K562 (cell line): ENCODE data around the gene MATK.

Experiments used
- ATF1 ChIP-seq, 2 experiments: fragments of 450-650 bp in 1 of 2; IDR thresholded peaks; 2 replicates each; pipeline ENCODE4 v1.6.1; 2016; ENCODE audit warnings: missing compliant biosample characterization in 1 of 2, missing genetic modification characterization in 1 of 2
- EZH2 ChIP-seq: IDR thresholded peaks from 2 replicates; pipeline ENCODE4 v1.6.1; 2012; ENCODE audit warnings: low read depth, mild to moderate bottlenecking, inconsistent platforms, low read length, borderline replicate concordance
- FOXM1 ChIP-seq, 2 experiments: fragments of 450-650 bp in 1 of 2; sonication (generic) in 1 of 2; formaldehyde crosslinking in 1 of 2; IDR thresholded peaks; 2 replicates each; pipeline versions ENCODE4 v1.6.1 to v1.9.0; 2017 to 2022; ENCODE audit warnings: low read depth in 2 of 2, mild to moderate bottlenecking in 2 of 2, missing genetic modification reagents in 1 of 2, moderate library complexity in 1 of 2
- POLR2AphosphoS2 ChIP-seq: IDR thresholded peaks from 2 replicates; pipeline ENCODE4 v1.6.1; 2012; ENCODE audit warnings: low read length, improper control_type of control experiment
- PURB ChIP-seq: sonication (generic); formaldehyde crosslinking; IDR thresholded peaks from 2 replicates; pipeline ENCODE4 v1.9.0; 2021; ENCODE audit warnings: low read depth, mild to moderate bottlenecking, missing genetic modification reagents
- SIN3A ChIP-seq, 2 experiments: fragments of 150-350 bp in 1 of 2; IDR thresholded peaks; 2 replicates each; pipeline ENCODE4 v1.6.1; 2011 to 2016; ENCODE audit warnings: borderline replicate concordance in 2 of 2, low read depth in 2 of 2, low read length in 2 of 2, mild to moderate bottlenecking in 2 of 2, moderate library complexity in 2 of 2; ENCODE audit not compliant: control insufficient read depth in 1 of 2
- SMAD2 ChIP-seq: fragments of 150-350 bp; IDR thresholded peaks from 2 replicates; pipeline ENCODE4 v1.6.1; 2014; ENCODE audit warnings: low read depth, mild to moderate bottlenecking, low read length
- SMC3 ChIP-seq: conservative IDR thresholded peaks from 2 replicates; pipeline ENCODE4 v1.6.1; 2011; ENCODE audit warnings: low read depth, low read length, improper control_type of control experiment; ENCODE audit not compliant: insufficient read depth
- SNRNP70 ChIP-seq: fragments of 200-400 bp; formaldehyde crosslinking; optimal IDR thresholded peaks from 2 replicates; pipeline ENCODE3; 2017; ENCODE audit warnings: low read depth, low read length
- TAF1 ChIP-seq: IDR thresholded peaks from 2 replicates; pipeline ENCODE4 v1.6.1; 2011; ENCODE audit warnings: mild to moderate bottlenecking, low read length, moderate library complexity; ENCODE audit not compliant: insufficient read depth, control insufficient read depth, severe bottlenecking; ENCODE audit errors: extremely low read depth
- TF ChIP-seq, protein P1 (sequence below): sonication (generic); formaldehyde crosslinking; IDR thresholded peaks from 2 replicates; pipeline ENCODE4 v1.9.0; 2022; ENCODE audit warnings: mild to moderate bottlenecking, missing genetic modification reagents
- TF ChIP-seq, protein P2 (sequence below): fragments of 250-450 bp; sonication (Bioruptor Pico); IDR thresholded peaks from 2 replicates; pipeline ENCODE4 v1.5.0; 2022; ENCODE audit warnings: mild to moderate bottlenecking
- TF ChIP-seq, protein P3 (sequence below), 3 experiments: IDR thresholded peaks in 2 of 3; conservative IDR thresholded peaks in 1 of 3; 2 replicates each; pipeline ENCODE4 v1.5.1; 2011 to 2012; ENCODE audit warnings: low read length in 3 of 3, mild to moderate bottlenecking in 3 of 3, control low read depth in 2 of 3, improper control_type of control experiment in 1 of 3, inconsistent platforms in 1 of 3, low read depth in 1 of 3, mixed read lengths in 1 of 3, moderate library complexity in 1 of 3; ENCODE audit not compliant: insufficient read depth in 2 of 3
- TF ChIP-seq, protein P4 (sequence below): fragments of 450-650 bp; formaldehyde crosslinking; IDR thresholded peaks from 2 replicates; pipeline ENCODE4 v1.4.0; 2022; ENCODE audit warnings: missing genetic modification characterization

- TF ChIP-seq FOXM1 (IDR thresholded peaks at IDR 0.05; ENCODE audit: low read depth) (no peak), FOXM1 (CRISPR knock-in tag; IDR thresholded peaks at IDR 0.05; ENCODE audit: low read depth) (no peak), SNRNP70 (no peak), SMAD2 (no peak), SIN3A (IDR thresholded peaks at IDR 0.05; ENCODE audit: borderline replicate concordance in 2 of 2, control insufficient read depth in 1 of 2, low read depth in 2 of 2, low read length in 2 of 2) (no peak), EZH2 (no peak), PURB (CRISPR knock-in tag) (no peak), POLR2AphosphoS2 (no peak), ATF1 (CRISPR knock-in tag; IDR thresholded peaks at IDR 0.05) (no peak), ATF1 (tag; IDR thresholded peaks at IDR 0.05) (no peak), SMC3 (no peak), TAF1 (no peak)
- TF ChIP-seq, protein P1, sequence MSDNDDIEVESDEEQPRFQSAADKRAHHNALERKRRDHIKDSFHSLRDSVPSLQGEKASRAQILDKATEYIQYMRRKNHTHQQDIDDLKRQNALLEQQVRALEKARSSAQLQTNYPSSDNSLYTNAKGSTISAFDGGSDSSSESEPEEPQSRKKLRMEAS (CRISPR knock-in tag), result no peak
- TF ChIP-seq, protein P2, sequence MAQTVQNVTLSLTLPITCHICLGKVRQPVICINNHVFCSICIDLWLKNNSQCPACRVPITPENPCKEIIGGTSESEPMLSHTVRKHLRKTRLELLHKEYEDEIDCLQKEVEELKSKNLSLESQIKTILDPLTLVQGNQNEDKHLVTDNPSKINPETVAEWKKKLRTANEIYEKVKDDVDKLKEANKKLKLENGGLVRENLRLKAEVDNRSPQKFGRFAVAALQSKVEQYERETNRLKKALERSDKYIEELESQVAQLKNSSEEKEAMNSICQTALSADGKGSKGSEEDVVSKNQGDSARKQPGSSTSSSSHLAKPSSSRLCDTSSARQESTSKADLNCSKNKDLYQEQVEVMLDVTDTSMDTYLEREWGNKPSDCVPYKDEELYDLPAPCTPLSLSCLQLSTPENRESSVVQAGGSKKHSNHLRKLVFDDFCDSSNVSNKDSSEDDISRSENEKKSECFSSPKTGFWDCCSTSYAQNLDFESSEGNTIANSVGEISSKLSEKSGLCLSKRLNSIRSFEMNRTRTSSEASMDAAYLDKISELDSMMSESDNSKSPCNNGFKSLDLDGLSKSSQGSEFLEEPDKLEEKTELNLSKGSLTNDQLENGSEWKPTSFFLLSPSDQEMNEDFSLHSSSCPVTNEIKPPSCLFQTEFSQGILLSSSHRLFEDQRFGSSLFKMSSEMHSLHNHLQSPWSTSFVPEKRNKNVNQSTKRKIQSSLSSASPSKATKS (CRISPR knock-in tag), result no peak
- TF ChIP-seq, protein P3, sequence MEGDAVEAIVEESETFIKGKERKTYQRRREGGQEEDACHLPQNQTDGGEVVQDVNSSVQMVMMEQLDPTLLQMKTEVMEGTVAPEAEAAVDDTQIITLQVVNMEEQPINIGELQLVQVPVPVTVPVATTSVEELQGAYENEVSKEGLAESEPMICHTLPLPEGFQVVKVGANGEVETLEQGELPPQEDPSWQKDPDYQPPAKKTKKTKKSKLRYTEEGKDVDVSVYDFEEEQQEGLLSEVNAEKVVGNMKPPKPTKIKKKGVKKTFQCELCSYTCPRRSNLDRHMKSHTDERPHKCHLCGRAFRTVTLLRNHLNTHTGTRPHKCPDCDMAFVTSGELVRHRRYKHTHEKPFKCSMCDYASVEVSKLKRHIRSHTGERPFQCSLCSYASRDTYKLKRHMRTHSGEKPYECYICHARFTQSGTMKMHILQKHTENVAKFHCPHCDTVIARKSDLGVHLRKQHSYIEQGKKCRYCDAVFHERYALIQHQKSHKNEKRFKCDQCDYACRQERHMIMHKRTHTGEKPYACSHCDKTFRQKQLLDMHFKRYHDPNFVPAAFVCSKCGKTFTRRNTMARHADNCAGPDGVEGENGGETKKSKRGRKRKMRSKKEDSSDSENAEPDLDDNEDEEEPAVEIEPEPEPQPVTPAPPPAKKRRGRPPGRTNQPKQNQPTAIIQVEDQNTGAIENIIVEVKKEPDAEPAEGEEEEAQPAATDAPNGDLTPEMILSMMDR (IDR thresholded peaks at IDR 0.05 in 2 of 3, conservative IDR thresholded peaks at IDR 0.05 in 1 of 3; ENCODE audit: insufficient read depth in 2 of 3, low read depth in 1 of 3, low read length in 3 of 3), result no peak
- TF ChIP-seq, protein P4, sequence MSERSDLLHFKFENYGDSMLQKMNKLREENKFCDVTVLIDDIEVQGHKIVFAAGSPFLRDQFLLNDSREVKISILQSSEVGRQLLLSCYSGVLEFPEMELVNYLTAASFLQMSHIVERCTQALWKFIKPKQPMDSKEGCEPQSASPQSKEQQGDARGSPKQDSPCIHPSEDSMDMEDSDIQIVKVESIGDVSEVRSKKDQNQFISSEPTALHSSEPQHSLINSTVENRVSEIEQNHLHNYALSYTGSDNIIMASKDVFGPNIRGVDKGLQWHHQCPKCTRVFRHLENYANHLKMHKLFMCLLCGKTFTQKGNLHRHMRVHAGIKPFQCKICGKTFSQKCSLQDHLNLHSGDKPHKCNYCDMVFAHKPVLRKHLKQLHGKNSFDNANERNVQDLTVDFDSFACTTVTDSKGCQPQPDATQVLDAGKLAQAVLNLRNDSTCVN (CRISPR knock-in tag), result no peak
Observed at GRCh38 chr19:3790941-3791340, 4.8 kb upstream of the MATK start.
